Activated naive CD4-positive, alpha-beta T cell treated with anti-CD3 and anti-CD28 coated beads, Interleukin-2, amount 50 U/mL, for 72 hours (primary cell): ENCODE results near the gene AVP. TPM values are rescaled to one million over a fixed set of nuclear protein-coding genes. Genes with fewer than 3 reads are reported as not detected.
"Not testable (repeated sequence)": the region's sequence is repeated elsewhere in the genome, so short reads cannot be mapped to it uniquely, and the experiment has no call there.

Experiments used
- ATAC-seq, 2 donors: fragments of 150-1000 bp; cut with Tn5 transposase; 2 replicates each; pipeline ENCODE4 v1.10.0; 2021; ENCODE audit warnings: mild to moderate bottlenecking in 2 of 2, moderate library complexity in 2 of 2
- DNase-seq, 2 donors: peaks; one replicate each; pipeline ENCODE4 v3.0.0; 2021 to 2022; ENCODE audit warnings: low spot score in 2 of 2
- H3K27ac Mint-ChIP-seq, 2 donors: one replicate each; pipeline ENCODE4 v1.8.0; 2022; ENCODE audit warnings: mild to moderate bottlenecking in 2 of 2, mixed read lengths in 2 of 2
- H3K36me3 Mint-ChIP-seq, 2 donors: one replicate each; pipeline ENCODE4 v1.8.0; 2022; ENCODE audit warnings: mixed read lengths in 2 of 2
- H3K9me3 Mint-ChIP-seq, 2 donors: one replicate each; pipeline ENCODE4 v1.8.0; 2022; ENCODE audit warnings: mixed read lengths in 2 of 2
- total RNA-seq, 2 donors: library from RNA; stranded (reverse); gene quantifications; one replicate each; pipeline ENCODE4 v1.2.3, GENCODE V29; 2022

The AVP gene
- total RNA-seq, 2 donors from 2014 or later = 0.45 TPM; not detected in 1

- ATAC-seq = no peak
- H3K9me3 Mint-ChIP-seq = no peaks in the 10 kb centered on the region
- H3K27ac Mint-ChIP-seq = no peak overlapping the region
- no peak for DNase-seq
- no peaks in the 10 kb centered on the region for H3K36me3 Mint-ChIP-seq
These were observed 16.0 kb upstream of the AVP start for GRCh38 chr20:3100480-3100879.

- Mint-ChIP-seq H3K27ac (peak overlapping the region; percentile 14 to 64), H3K36me3 (peaks cover 0 to 5% of the 10 kb centered on the region in 2 donors), H3K9me3 (no peaks in the 10 kb centered on the region)
- no peak for ATAC-seq
- no peak for DNase-seq
These were observed 10.5 kb upstream of the AVP start for GRCh38 chr20:3094848-3095629.

- peaks cover 0 to 5% of the 10 kb centered on the region in 2 donors for H3K36me3 Mint-ChIP-seq
- no peaks in the 10 kb centered on the region for H3K9me3 Mint-ChIP-seq
- H3K27ac Mint-ChIP-seq = peak overlapping the region in 1 of 2 donors; percentile 59
- no peak for DNase-seq
- peak; percentile 29 to 31 for ATAC-seq
These were observed 9.4 kb upstream of the AVP start for GRCh38 chr20:3093861-3094361.

- Mint-ChIP-seq H3K9me3 (no peaks in the 10 kb centered on the region), H3K27ac (peak overlapping the region; percentile 71 to 96), H3K36me3 (peaks cover 0 to 5% of the 10 kb centered on the region in 2 donors)
- ATAC-seq = peak; percentile 60 to 71
- DNase-seq = peak in 1 of 2 donors; percentile 47
These were observed 8.3 kb upstream of the AVP start for GRCh38 chr20:3092611-3093379.

- DNase-seq (no peak), ATAC-seq (no peak)
- Mint-ChIP-seq H3K27ac (no peak overlapping the region), H3K36me3 (peaks cover 0 to 5% of the 10 kb centered on the region in 2 donors), H3K9me3 (no peaks in the 10 kb centered on the region)
These were observed 6.0 kb upstream of the AVP start for GRCh38 chr20:3090565-3090964.

- Mint-ChIP-seq H3K27ac (no peak overlapping the region), H3K36me3 (peaks cover 0 to 5% of the 10 kb centered on the region in 2 donors), H3K9me3 (no peaks in the 10 kb centered on the region)
- ATAC-seq (no peak), DNase-seq (no peak)
These were observed 3.5 kb upstream of the AVP start for GRCh38 chr20:3088031-3088430.

GRCh38 chr20:3085571-3086072 lies 1.1 kb upstream of the AVP start:
- ATAC-seq (no peak), DNase-seq (no peak)
- no peaks in the 10 kb centered on the region for H3K9me3 Mint-ChIP-seq
- no peaks in the 10 kb centered on the region for H3K36me3 Mint-ChIP-seq
- H3K27ac Mint-ChIP-seq = no peak overlapping the region

- ATAC-seq (no peak), DNase-seq (no peak)
- H3K36me3 Mint-ChIP-seq = no peaks in the 10 kb centered on the region
- no peaks in the 10 kb centered on the region for H3K9me3 Mint-ChIP-seq
- no peak overlapping the region for H3K27ac Mint-ChIP-seq
These were observed 449 bp upstream of the AVP start for GRCh38 chr20:3084986-3085360.

GRCh38 chr20:3082955-3083952 lies 1.3 kb downstream of the AVP start:
- Mint-ChIP-seq H3K9me3 (no peaks in the 10 kb centered on the region), H3K36me3 (no peaks in the 10 kb centered on the region), H3K27ac (no peak overlapping the region)
- DNase-seq (no peak), ATAC-seq (peak; percentile 37 to 44)

- peak; percentile 30 to 38 for ATAC-seq
- Mint-ChIP-seq H3K27ac (no peak overlapping the region), H3K36me3 (peaks cover 0 to 6% of the 10 kb centered on the region in 2 donors), H3K9me3 (no peaks in the 10 kb centered on the region)
- DNase-seq = no peak
These were observed 2.1 kb downstream of the AVP start for GRCh38 chr20:3082306-3082951.

- Mint-ChIP-seq H3K9me3 (no peaks in the 10 kb centered on the region), H3K36me3 (peaks cover 0 to 6% of the 10 kb centered on the region in 2 donors), H3K27ac (no peak overlapping the region)
- ATAC-seq = no peak
- no peak for DNase-seq
These were observed 2.9 kb downstream of the AVP start for GRCh38 chr20:3081641-3082040.

GRCh38 chr20:3080939-3081388 lies 3.6 kb downstream of the AVP start:
- H3K36me3 Mint-ChIP-seq = peaks cover 0 to 6% of the 10 kb centered on the region in 2 donors
- no peaks in the 10 kb centered on the region for H3K9me3 Mint-ChIP-seq
- H3K27ac Mint-ChIP-seq = no peak overlapping the region
- DNase-seq (no peak), ATAC-seq (no peak)

- no peak overlapping the region for H3K27ac Mint-ChIP-seq
- ATAC-seq = peak; percentile 55 to 62
- H3K9me3 Mint-ChIP-seq = no peaks in the 10 kb centered on the region
- no peak for DNase-seq
- peaks cover 0 to 6% of the 10 kb centered on the region in 2 donors for H3K36me3 Mint-ChIP-seq
These were observed 6.8 kb downstream of the AVP start for GRCh38 chr20:3077618-3078134.

- not testable (repeated sequence) for H3K27ac Mint-ChIP-seq, ATAC-seq, DNase-seq
These were observed 9.2 kb downstream of the AVP start for GRCh38 chr20:3075315-3075714.

GRCh38 chr20:3074812-3075211 lies 9.7 kb downstream of the AVP start:
- peaks cover 0 to 13% of the 10 kb centered on the region in 2 donors for H3K36me3 Mint-ChIP-seq
- ATAC-seq = no peak
- no peaks in the 10 kb centered on the region for H3K9me3 Mint-ChIP-seq
- H3K27ac Mint-ChIP-seq = no peak overlapping the region
- DNase-seq = no peak

More at GRCh38 chr20:3075315-3075714, 9.2 kb downstream of the AVP start:
- H3K9me3 Mint-ChIP-seq = not testable (repeated sequence)
- peaks cover 0 to 13% of the 10 kb centered on the region in 2 donors for H3K36me3 Mint-ChIP-seq
